ENCODE data around the gene TGFBRAP1. TPM values are rescaled to one million over a fixed set of nuclear protein-coding genes. Genes with fewer than 3 reads are reported as not detected.

Gene TGFBRAP1
- total and polyA plus RNA-seq, 9 of the 15 experiments (the other 6 are each of a cell fraction or from before 2014, with no cell fraction given) = 3.7 to 18.0 (median 11.0) TPM

DNA sequence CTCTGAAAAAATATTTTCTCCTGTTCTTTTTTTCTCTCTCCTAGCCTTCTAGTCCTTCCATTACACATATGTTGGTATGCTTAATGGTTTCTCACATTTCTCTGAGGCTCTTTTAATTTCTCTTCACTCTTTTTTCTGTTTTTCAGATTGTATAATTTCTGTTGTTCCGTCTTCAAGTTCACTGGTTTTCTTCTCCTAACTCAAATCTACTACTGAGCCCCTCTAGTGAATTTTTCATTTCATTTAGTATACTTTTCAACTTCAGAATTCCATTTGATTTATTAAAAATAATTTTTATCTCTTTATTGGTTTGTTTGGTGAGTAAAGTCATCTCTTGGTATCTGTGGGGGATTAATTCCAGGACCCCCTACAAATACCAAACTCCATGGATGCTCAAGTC lies 27.6 kb upstream of the TGFBRAP1 start (continued):
- no peak for TF ChIP-seq ZNF583 (CRISPR knock-in tag; IDR thresholded peaks at IDR 0.05)
- no peak for TF ChIP-seq ILK (tag; IDR thresholded peaks at IDR 0.05; ENCODE audit: borderline replicate concordance, low read depth)
- TF ChIP-seq, protein P1, sequence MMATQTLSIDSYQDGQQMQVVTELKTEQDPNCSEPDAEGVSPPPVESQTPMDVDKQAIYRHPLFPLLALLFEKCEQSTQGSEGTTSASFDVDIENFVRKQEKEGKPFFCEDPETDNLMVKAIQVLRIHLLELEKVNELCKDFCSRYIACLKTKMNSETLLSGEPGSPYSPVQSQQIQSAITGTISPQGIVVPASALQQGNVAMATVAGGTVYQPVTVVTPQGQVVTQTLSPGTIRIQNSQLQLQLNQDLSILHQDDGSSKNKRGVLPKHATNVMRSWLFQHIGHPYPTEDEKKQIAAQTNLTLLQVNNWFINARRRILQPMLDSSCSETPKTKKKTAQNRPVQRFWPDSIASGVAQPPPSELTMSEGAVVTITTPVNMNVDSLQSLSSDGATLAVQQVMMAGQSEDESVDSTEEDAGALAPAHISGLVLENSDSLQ (IDR thresholded peaks at IDR 0.05) = no peak
- TF ChIP-seq TRIM28 (IDR thresholded peaks at IDR 0.05) = 0 out of 2 replicates have a peak, but pooled peaks have one; percentile 35
- no peak for TF ChIP-seq TEAD4 (IDR thresholded peaks at IDR 0.05; ENCODE audit: low read length)
- TF ChIP-seq TEAD4 (CRISPR knock-in tag; IDR thresholded peaks at IDR 0.05; ENCODE audit: borderline replicate concordance) = no peak
- no peak for TF ChIP-seq RBM25 (IDR thresholded peaks at IDR 0.05; ENCODE audit: low read depth, low read length, severe bottlenecking)
- TF ChIP-seq ZNF778 (CRISPR knock-in tag; IDR thresholded peaks at IDR 0.05) = no peak
- TF ChIP-seq, protein P2, sequence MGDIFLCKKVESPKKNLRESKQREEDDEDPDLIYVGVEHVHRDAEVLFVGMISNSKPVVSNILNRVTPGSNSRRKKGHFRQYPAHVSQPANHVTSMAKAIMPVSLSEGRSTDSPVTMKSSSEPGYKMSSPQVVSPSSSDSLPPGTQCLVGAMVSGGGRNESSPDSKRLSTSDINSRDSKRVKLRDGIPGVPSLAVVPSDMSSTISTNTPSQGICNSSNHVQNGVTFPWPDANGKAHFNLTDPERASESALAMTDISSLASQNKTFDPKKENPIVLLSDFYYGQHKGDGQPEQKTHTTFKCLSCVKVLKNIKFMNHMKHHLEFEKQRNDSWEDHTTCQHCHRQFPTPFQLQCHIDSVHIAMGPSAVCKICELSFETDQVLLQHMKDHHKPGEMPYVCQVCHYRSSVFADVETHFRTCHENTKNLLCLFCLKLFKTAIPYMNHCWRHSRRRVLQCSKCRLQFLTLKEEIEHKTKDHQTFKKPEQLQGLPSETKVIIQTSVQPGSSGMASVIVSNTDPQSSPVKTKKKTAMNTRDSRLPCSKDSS (IDR thresholded peaks at IDR 0.05; ENCODE audit: low read depth, partially characterized antibody) = peak; percentile 48
- no peak for TF ChIP-seq GABPB1 (CRISPR knock-in tag; IDR thresholded peaks at IDR 0.05)
- TF ChIP-seq, protein P3, sequence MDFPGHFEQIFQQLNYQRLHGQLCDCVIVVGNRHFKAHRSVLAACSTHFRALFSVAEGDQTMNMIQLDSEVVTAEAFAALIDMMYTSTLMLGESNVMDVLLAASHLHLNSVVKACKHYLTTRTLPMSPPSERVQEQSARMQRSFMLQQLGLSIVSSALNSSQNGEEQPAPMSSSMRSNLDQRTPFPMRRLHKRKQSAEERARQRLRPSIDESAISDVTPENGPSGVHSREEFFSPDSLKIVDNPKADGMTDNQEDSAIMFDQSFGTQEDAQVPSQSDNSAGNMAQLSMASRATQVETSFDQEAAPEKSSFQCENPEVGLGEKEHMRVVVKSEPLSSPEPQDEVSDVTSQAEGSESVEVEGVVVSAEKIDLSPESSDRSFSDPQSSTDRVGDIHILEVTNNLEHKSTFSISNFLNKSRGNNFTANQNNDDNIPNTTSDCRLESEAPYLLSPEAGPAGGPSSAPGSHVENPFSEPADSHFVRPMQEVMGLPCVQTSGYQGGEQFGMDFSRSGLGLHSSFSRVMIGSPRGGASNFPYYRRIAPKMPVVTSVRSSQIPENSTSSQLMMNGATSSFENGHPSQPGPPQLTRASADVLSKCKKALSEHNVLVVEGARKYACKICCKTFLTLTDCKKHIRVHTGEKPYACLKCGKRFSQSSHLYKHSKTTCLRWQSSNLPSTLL (IDR thresholded peaks at IDR 0.05) = no peak
- TF ChIP-seq, protein P4, sequence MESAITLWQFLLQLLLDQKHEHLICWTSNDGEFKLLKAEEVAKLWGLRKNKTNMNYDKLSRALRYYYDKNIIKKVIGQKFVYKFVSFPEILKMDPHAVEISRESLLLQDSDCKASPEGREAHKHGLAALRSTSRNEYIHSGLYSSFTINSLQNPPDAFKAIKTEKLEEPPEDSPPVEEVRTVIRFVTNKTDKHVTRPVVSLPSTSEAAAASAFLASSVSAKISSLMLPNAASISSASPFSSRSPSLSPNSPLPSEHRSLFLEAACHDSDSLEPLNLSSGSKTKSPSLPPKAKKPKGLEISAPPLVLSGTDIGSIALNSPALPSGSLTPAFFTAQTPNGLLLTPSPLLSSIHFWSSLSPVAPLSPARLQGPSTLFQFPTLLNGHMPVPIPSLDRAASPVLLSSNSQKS (CRISPR knock-in tag; IDR thresholded peaks at IDR 0.05) = no peak
- TF ChIP-seq KLF6 (CRISPR knock-in tag; IDR thresholded peaks at IDR 0.05; ENCODE audit: borderline replicate concordance) = no peak
- TF ChIP-seq, protein P5, sequence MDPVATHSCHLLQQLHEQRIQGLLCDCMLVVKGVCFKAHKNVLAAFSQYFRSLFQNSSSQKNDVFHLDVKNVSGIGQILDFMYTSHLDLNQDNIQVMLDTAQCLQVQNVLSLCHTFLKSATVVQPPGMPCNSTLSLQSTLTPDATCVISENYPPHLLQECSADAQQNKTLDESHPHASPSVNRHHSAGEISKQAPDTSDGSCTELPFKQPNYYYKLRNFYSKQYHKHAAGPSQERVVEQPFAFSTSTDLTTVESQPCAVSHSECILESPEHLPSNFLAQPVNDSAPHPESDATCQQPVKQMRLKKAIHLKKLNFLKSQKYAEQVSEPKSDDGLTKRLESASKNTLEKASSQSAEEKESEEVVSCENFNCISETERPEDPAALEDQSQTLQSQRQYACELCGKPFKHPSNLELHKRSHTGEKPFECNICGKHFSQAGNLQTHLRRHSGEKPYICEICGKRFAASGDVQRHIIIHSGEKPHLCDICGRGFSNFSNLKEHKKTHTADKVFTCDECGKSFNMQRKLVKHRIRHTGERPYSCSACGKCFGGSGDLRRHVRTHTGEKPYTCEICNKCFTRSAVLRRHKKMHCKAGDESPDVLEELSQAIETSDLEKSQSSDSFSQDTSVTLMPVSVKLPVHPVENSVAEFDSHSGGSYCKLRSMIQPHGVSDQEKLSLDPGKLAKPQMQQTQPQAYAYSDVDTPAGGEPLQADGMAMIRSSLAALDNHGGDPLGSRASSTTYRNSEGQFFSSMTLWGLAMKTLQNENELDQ (CRISPR knock-in tag; IDR thresholded peaks at IDR 0.05; ENCODE audit: borderline replicate concordance) = no peak
